ENCODE results near the gene SLIT3. TPM values are rescaled to one million over a fixed set of nuclear protein-coding genes. Genes with fewer than 3 reads are reported as not detected.

Gene SLIT3
- total RNA-seq, 6 donors from 2014 or later = 10.8 to 57.3 (median 32.2) TPM

DNA sequence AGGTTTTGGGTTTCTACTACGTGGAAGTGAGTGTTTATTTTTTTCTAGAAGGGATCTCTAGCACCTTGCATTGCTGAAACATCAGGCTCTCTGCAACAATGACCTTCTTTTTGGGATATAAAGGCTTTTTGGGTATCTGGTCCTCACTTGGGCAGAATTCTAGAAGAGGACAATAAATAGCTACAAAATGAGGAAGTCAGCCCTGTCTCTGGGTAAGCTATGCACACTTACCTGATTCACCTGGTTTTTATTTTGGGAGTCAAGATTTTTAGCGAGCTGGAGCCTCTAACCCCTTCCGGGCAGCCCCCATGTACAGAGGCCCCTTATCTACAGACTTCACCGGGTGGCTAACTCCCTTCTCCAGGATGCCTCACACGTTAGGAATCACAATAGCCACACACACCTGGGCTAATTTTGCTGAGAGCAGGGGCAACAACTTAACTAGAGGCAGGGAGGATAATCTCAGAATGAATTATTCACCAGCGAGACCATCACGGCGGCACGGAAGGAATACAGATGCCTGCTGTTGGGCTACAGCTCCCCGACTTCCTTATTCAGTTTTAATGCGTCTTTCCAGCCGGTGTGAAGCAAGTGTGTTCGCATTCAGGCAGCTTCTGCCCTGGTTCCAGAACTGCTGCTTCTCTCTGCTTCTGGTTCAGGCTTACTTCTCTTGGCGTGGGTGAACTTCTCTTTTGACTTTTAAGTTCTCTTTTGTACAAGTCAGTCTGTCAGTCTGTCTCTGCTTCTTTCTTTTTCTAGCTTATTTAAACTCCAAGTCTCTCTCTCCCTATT lies 380.7 kb downstream of the SLIT3 start:
- no peak overlapping the region for H3K4me3 ChIP-seq
- no peak overlapping the region for H3K27ac ChIP-seq
- 28% methylated on average over 14 of the region's 14 CpGs for WGBS, 2 donors
- ATAC-seq (ENCODE audit: low FRiP score in 2 of 2) = peak in 1 of 2 donors; percentile 53
- DNase-seq = peak in 1 of 2 donors; percentile 39
- H3K9me3 ChIP-seq = no peaks in the 10 kb centered on the region
- peaks cover 0 to 3% (median 0%) of the 10 kb centered on the region in 4 donors for H3K4me1 ChIP-seq
- TF ChIP-seq POLR2A (IDR thresholded peaks at IDR 0.05) (no peak), EP300 (IDR thresholded peaks at IDR 0.05) (no peak), POLR2AphosphoS5 (IDR thresholded peaks at IDR 0.05) (no peak)
- TF ChIP-seq, protein P1, sequence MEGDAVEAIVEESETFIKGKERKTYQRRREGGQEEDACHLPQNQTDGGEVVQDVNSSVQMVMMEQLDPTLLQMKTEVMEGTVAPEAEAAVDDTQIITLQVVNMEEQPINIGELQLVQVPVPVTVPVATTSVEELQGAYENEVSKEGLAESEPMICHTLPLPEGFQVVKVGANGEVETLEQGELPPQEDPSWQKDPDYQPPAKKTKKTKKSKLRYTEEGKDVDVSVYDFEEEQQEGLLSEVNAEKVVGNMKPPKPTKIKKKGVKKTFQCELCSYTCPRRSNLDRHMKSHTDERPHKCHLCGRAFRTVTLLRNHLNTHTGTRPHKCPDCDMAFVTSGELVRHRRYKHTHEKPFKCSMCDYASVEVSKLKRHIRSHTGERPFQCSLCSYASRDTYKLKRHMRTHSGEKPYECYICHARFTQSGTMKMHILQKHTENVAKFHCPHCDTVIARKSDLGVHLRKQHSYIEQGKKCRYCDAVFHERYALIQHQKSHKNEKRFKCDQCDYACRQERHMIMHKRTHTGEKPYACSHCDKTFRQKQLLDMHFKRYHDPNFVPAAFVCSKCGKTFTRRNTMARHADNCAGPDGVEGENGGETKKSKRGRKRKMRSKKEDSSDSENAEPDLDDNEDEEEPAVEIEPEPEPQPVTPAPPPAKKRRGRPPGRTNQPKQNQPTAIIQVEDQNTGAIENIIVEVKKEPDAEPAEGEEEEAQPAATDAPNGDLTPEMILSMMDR (IDR thresholded peaks at IDR 0.05) = no peak
- no peaks in the 10 kb centered on the region for H3K36me3 ChIP-seq
- H3K27me3 ChIP-seq = no peaks in the 10 kb centered on the region

DNA sequence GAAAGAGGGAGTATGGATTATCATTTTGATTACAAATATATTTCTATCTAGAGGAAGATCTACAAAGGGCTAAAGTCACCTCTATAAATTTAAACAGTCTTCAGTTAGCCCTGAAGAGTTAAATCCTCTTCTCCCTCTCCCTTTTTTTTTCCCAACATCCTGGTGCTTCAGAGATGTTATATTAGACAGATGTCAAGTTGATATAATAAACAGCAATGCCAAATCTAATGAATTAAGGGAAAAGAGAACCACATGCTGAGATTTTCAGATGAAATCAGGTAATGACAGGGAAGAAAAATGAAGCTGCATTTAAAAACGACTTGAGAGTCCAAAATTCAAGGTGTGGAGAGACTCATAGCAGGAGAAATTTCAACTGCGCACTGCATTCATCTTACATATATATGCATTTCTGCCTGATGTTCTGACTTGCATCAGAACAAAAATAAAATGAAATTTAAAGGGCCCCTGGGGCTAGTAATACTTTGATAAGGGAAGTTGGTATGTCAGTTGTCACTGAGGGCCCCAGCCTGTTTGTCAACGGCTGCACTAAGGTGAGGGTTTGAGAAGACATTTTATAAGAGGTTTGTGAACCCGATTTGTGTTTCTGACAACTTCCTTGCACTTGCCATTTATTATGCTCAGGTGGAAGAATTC lies 382.9 kb downstream of the SLIT3 start:
- Histone ChIP-seq H3K4me3 (no peak overlapping the region), H3K4me1 (peaks cover 0 to 3% (median 0%) of the 10 kb centered on the region in 4 donors), H3K36me3 (no peaks in the 10 kb centered on the region), H3K27ac (no peak overlapping the region), H3K9me3 (no peaks in the 10 kb centered on the region), H3K27me3 (no peaks in the 10 kb centered on the region)
- ATAC-seq (ENCODE audit: low FRiP score in 2 of 2) (no peak), DNase-seq (no peak)
- WGBS, 2 donors = 54 to 59% methylated on average over 4 of the region's 4 CpGs
- no peak for TF ChIP-seq POLR2AphosphoS5 (IDR thresholded peaks at IDR 0.05)
- TF ChIP-seq POLR2A (IDR thresholded peaks at IDR 0.05) = no peak
- TF ChIP-seq, protein P1 (IDR thresholded peaks at IDR 0.05) = no peak
- TF ChIP-seq EP300 (IDR thresholded peaks at IDR 0.05) = no peak

DNA sequence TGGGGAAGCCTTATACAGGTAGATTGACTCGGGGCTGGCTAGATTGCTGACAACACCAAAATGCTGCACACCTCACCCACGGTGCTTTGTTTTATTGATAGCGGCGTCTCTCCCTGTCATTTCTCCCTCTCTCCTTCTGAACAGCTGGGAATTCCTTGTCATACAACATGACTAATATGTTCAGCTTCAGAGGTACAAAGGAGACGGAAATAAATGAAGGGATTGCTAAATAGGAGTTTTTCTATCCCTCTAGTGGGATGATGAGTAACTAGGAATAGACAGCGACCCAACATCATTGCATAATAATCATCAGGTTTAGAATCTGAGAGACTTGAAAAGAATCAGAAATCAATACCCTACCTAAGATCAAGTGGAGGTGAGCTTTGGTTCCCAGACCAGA lies 384.1 kb downstream of the SLIT3 start:
- DNase-seq = no peak
- Histone ChIP-seq H3K27me3 (no peaks in the 10 kb centered on the region), H3K9me3 (no peaks in the 10 kb centered on the region), H3K4me3 (no peak overlapping the region), H3K27ac (no peak overlapping the region), H3K36me3 (no peaks in the 10 kb centered on the region), H3K4me1 (peaks cover 0 to 3% (median 0%) of the 10 kb centered on the region in 4 donors)
- ATAC-seq (ENCODE audit: low FRiP score in 2 of 2) = no peak
- 59 to 65% methylated on average over 6 of the region's 6 CpGs for WGBS, 2 donors
- TF ChIP-seq EP300 (IDR thresholded peaks at IDR 0.05) (no peak), POLR2A (IDR thresholded peaks at IDR 0.05) (no peak), POLR2AphosphoS5 (IDR thresholded peaks at IDR 0.05) (no peak)
- TF ChIP-seq, protein P1 (IDR thresholded peaks at IDR 0.05) = no peak

DNA sequence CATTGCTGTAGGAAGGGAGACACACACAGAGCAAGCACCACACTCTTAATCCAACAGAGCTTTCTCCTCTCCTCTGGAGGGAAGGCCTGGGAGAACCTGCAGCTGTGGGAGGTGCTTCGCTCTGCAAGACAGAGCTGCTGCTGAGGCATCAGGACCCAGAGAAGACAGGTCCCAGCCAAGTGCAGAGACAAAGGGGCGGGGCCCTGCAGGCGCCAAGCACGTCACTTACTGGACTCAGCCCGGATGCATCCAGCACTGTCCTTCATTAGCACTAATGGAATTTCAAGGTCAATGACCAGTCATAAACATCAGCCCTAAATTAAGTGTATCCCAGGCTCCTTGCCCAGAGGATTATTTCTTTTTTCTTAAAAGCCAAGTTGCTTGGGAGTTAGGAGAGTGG lies 384.7 kb downstream of the SLIT3 start:
- DNase-seq = peak in 1 of 2 donors; percentile 83
- peaks cover 0 to 3% (median 0%) of the 10 kb centered on the region in 4 donors for H3K4me1 ChIP-seq
- ATAC-seq (ENCODE audit: low FRiP score in 2 of 2) = peak; percentile 56 to 72
- TF ChIP-seq, protein P1 (IDR thresholded peaks at IDR 0.05) = no peak
- no peak for TF ChIP-seq EP300 (IDR thresholded peaks at IDR 0.05)
- TF ChIP-seq POLR2AphosphoS5 (IDR thresholded peaks at IDR 0.05) = no peak
- TF ChIP-seq POLR2A (IDR thresholded peaks at IDR 0.05) = no peak
- H3K27me3 ChIP-seq = no peaks in the 10 kb centered on the region
- no peak overlapping the region for H3K27ac ChIP-seq
- 40 to 43% methylated on average over 5 of the region's 5 CpGs for WGBS, 2 donors
- H3K9me3 ChIP-seq = no peaks in the 10 kb centered on the region
- H3K4me3 ChIP-seq = no peak overlapping the region
- no peaks in the 10 kb centered on the region for H3K36me3 ChIP-seq
